Lung (tissue), 12 donors: ENCODE results near the gene ZBTB46. TPM values are rescaled to one million over a fixed set of nuclear protein-coding genes. Genes with fewer than 3 reads are reported as not detected.
A peak's percentile ranks its signal among the peaks of the same experiment; 100 is the strongest.

ENCODE experiments used
- ATAC-seq: fragments of 200-7000 bp; cut with Tn5 transposase; one replicate; pipeline ENCODE4 v1.9.1; 2020; ENCODE audit warnings: moderate number of reproducible peaks; ENCODE audit not compliant: insufficient read depth, low FRiP score
- DNase-seq, 3 donors: peaks; one replicate each; pipeline ENCODE4 v3.0.0-alpha.2; 2013 to 2017
- H3K27ac ChIP-seq, 2 donors: one replicate each; pipeline ENCODE4 v1.5.1; 2013; ENCODE audit warnings: mild to moderate bottlenecking in 2 of 2, moderate library complexity in 2 of 2, control low read depth in 1 of 2, inconsistent platforms in 1 of 2, low read depth in 1 of 2, low read length in 1 of 2
- H3K27me3 ChIP-seq, 3 donors: one replicate each; pipeline ENCODE4 v1.5.1; 2013; ENCODE audit warnings: low read length in 2 of 3; ENCODE audit not compliant: control insufficient read depth in 3 of 3, insufficient read depth in 3 of 3
- H3K36me3 ChIP-seq, 4 donors: one replicate each; pipeline ENCODE4 v1.5.1; 2013; ENCODE audit warnings: low read length in 4 of 4, mild to moderate bottlenecking in 1 of 4, moderate library complexity in 1 of 4; ENCODE audit not compliant: control insufficient read depth in 4 of 4, insufficient read depth in 4 of 4
- H3K4me1 ChIP-seq, 5 donors: one replicate each; pipeline ENCODE4 v1.5.1; 2013; ENCODE audit warnings: low read length in 5 of 5, mild to moderate bottlenecking in 2 of 5, moderate library complexity in 1 of 5; ENCODE audit not compliant: control insufficient read depth in 5 of 5, insufficient read depth in 5 of 5
- H3K4me3 ChIP-seq: one replicate; pipeline ENCODE4 v1.5.1; 2013; ENCODE audit warnings: mild to moderate bottlenecking, control low read depth, moderate library complexity
- H3K9ac ChIP-seq, 2 donors: one replicate each; pipeline ENCODE4 v1.5.1; 2013; ENCODE audit warnings: low read length in 2 of 2, control low read depth in 1 of 2; ENCODE audit not compliant: insufficient read depth in 1 of 2
- H3K9me3 ChIP-seq, 4 donors: one replicate each; pipeline ENCODE4 v1.5.1; 2013; ENCODE audit warnings: low read length in 3 of 4, mild to moderate bottlenecking in 1 of 4, moderate library complexity in 1 of 4; ENCODE audit not compliant: control insufficient read depth in 4 of 4, insufficient read depth in 3 of 4
- CTCF ChIP-seq: IDR thresholded peaks from 2 replicates; pipeline ENCODE4 v1.5.1; 2012; ENCODE audit warnings: mild to moderate bottlenecking; ENCODE audit errors: control extremely low read depth, extremely low read depth
- WGBS, 2 donors: extraction: QIAGEN DNeasy Blood & Tissue Kit; methylation state at CpG; one replicate each; pipeline ENCODE4 v1.1.7; 2013; 5-methylcytosine and 5-hydroxymethylcytosine counted together
- polyA plus RNA-seq, 2 donors: library from polyadenylated mRNA; stranded (reverse); fragments of 200-250 nt; gene quantifications; one replicate each; pipeline ENCODE4 v1.2.1, GENCODE V29; 2013
- total RNA-seq, 2 donors: library from RNA; depleted of rRNA in 1 of 2; stranded (reverse); fragments of >200 nt in 1 of 2; gene quantifications; one replicate each; pipeline ENCODE4 v1.2.1, GENCODE V29; 2014 to 2021
- donor health status: control.
- donor health status: control.
- donor health status: Bipolar disorder and iron deficiency.
- donor health status: healthy.
- donor health status: DM: yes; HTN: yes; CAD: no.

Gene ZBTB46
- total and polyA plus RNA-seq, 4 donors, result 3.4 to 15.3 (median 7.6) TPM

- Histone ChIP-seq H3K36me3 (peaks cover 0 to 30% (median 8%) of the 10 kb centered on the region in 4 donors), H3K9ac (no peak overlapping the region), H3K4me1 (peaks cover 0 to 29% (median 11%) of the 10 kb centered on the region in 5 donors), H3K9me3 (no peaks in the 10 kb centered on the region), H3K27ac (no peak overlapping the region), H3K4me3 (no peak overlapping the region), H3K27me3 (no peaks in the 10 kb centered on the region)
- DNase-seq (no peak), ATAC-seq (no peak)
- WGBS, 2 donors, result 89 to 90% methylated on average over 31 of the region's 31 CpGs
- no peak for TF ChIP-seq CTCF
Observed at GRCh38 chr20:63743210-63743970, 87.7 kb downstream of the ZBTB46 start.

GRCh38 chr20:63742381-63743024 is 88.6 kb downstream of the ZBTB46 start:
- Histone ChIP-seq H3K9ac (no peak overlapping the region), H3K9me3 (no peaks in the 10 kb centered on the region), H3K27me3 (no peaks in the 10 kb centered on the region), H3K4me3 (no peak overlapping the region), H3K36me3 (peaks cover 0 to 30% (median 8%) of the 10 kb centered on the region in 4 donors), H3K27ac (no peak overlapping the region), H3K4me1 (peaks cover 0 to 33% (median 11%) of the 10 kb centered on the region in 5 donors)
- no peak for TF ChIP-seq CTCF
- no peak for DNase-seq
- WGBS, 2 donors, result 91 to 92% methylated on average over 37 of the region's 37 CpGs
- no peak for ATAC-seq

GRCh38 chr20:63741676-63742380 is 89.2 kb downstream of the ZBTB46 start:
- DNase-seq (no peak), ATAC-seq (no peak)
- H3K4me3 ChIP-seq, result no peak overlapping the region
- 85 to 90% methylated on average over 28 to 30 of the region's 30 CpGs for WGBS, 2 donors
- no peak overlapping the region for H3K9ac ChIP-seq
- H3K9me3 ChIP-seq, result no peaks in the 10 kb centered on the region
- no peaks in the 10 kb centered on the region for H3K27me3 ChIP-seq
- peak overlapping the region; percentile 81 to 83 for H3K27ac ChIP-seq
- peaks cover 0 to 28% (median 8%) of the 10 kb centered on the region in 4 donors for H3K36me3 ChIP-seq
- H3K4me1 ChIP-seq, result peaks cover 0 to 33% (median 11%) of the 10 kb centered on the region in 5 donors
- no peak for TF ChIP-seq CTCF
